WTC11 (cell line): Measurements from ENCODE around the gene FOXD4L1. TPM values are rescaled to one million over a fixed set of nuclear protein-coding genes. Genes with fewer than 3 reads are reported as not detected.
"Not testable (repeated sequence)": the region's sequence is repeated elsewhere in the genome, so short reads cannot be mapped to it uniquely, and the experiment has no call there.

Experiments
- ATAC-seq: fragments of 200-7000 bp; cut with Tn5 transposase; 2 replicates; pipeline ENCODE4 v1.10.0; 2021; ENCODE audit warnings: mild to moderate bottlenecking, moderate library complexity
- CTCF ChIA-PET: fragments of 300-600 bp; sonication (Branson Sonifier 250); formaldehyde crosslinking; loops from one replicate; lab custom pipeline; 2021; ENCODE audit warnings: antibody characterized with exemption; lab: Charles Lee
- POLR2A ChIA-PET: fragments of 350-600 bp; sonication (Branson Sonifier 250); formaldehyde crosslinking; loops from one replicate; lab custom pipeline; 2021; ENCODE audit warnings: antibody characterized with exemption; lab: Charles Lee
- DNase-seq: peaks from one replicate; pipeline ENCODE4 v3.0.0; 2021; ENCODE audit warnings: low spot score
- H3K27ac Mint-ChIP-seq: 2 replicates; pipeline ENCODE4 v1.8.0; 2021; ENCODE audit warnings: mixed read lengths
- H3K27me3 Mint-ChIP-seq: 2 replicates; pipeline ENCODE4 v1.8.0; 2021; ENCODE audit warnings: low read depth, mild to moderate bottlenecking, moderate library complexity, mixed read lengths
- H3K36me3 Mint-ChIP-seq: 2 replicates; pipeline ENCODE4 v1.8.0; 2021; ENCODE audit warnings: mixed read lengths
- H3K4me1 Mint-ChIP-seq: 2 replicates; pipeline ENCODE4 v1.8.0; 2022; ENCODE audit warnings: mixed read lengths
- H3K4me3 Mint-ChIP-seq: 2 replicates; pipeline ENCODE4 v1.8.0; 2021; ENCODE audit warnings: mild to moderate bottlenecking, moderate library complexity, mixed read lengths
- H3K9me3 Mint-ChIP-seq: 2 replicates; pipeline ENCODE4 v1.8.0; 2021; ENCODE audit warnings: mixed read lengths
- ZNF423 ChIP-seq: fragments of 250-450 bp; sonication (Bioruptor Pico); IDR thresholded peaks from 2 replicates; pipeline ENCODE4 v2.1.2; 2022; ENCODE audit warnings: mild to moderate bottlenecking, moderate library complexity
- total RNA-seq: library from RNA; stranded (reverse); gene quantifications from 3 replicates; pipeline ENCODE4 v1.2.3, GENCODE V29; 2021

Gene FOXD4L1
- total RNA-seq, 1 experiment from 2014 or later: 0.09 TPM

DNA sequence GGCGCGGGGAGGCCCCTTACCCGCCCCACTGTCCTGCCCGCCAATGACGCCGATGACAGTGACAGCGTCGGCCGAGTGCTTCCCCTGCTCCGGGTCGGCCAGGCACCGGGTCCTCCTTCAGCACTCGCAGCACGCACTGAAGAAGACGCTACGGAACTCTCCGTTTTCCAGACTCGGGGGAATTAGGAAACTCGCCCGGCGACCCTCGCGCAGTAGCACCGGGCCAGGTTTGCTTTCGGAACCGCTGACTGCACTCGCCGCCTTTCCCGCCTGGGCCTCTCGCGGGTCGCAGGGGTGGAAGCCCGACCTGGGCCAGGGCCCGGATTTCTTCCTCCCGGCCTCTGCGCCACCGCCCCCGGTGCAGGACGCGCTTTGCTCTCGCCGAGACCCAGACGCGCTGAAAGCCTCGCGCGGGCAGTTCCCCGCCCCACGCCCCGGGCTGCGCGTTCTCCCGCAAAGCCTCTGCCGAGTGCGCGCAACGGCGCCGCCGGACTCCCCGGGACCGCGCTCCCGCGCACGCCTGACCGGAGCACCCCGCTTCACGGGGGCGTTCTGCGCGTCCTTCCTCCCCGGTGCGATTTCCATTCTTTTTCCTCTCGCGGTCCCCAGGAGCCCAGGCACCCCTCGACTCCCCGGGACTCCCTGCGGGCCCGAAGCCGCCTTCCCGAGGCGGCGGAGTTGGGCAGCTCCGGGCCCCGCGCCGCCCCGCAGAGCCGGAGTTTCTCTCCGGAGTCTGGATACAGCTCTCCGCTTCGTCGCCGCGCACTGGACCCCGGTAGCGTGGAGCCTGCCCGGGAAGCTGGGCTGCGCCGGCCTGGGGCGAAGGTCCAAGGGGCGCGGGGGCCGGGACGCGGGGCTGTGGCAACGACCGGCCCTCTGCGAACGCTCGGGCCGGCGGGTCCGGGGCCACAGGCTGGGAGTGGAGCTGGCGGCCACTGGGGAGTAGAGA is 4.9 kb downstream of the FOXD4L1 start:
- H3K36me3 Mint-ChIP-seq, H3K9me3 Mint-ChIP-seq, CTCF ChIA-PET, POLR2A ChIA-PET, H3K4me1 Mint-ChIP-seq, H3K27ac Mint-ChIP-seq: not testable (repeated sequence)
- ATAC-seq (peak; percentile 77), DNase-seq (peak; percentile 38)
- peaks cover 90% of the 10 kb centered on the region for H3K27me3 Mint-ChIP-seq
- TF ChIP-seq ZNF423: 0 out of 2 replicates have a peak, but pooled peaks have one; percentile 12
- H3K4me3 Mint-ChIP-seq: peak overlapping the region; percentile 54

GRCh38 chr2:113504081-113504480 is 5.6 kb downstream of the FOXD4L1 start:
- H3K36me3 Mint-ChIP-seq, H3K9me3 Mint-ChIP-seq, POLR2A ChIA-PET, DNase-seq, H3K27ac Mint-ChIP-seq, CTCF ChIA-PET, H3K4me1 Mint-ChIP-seq: not testable (repeated sequence)
- 0 out of 2 replicates have a peak, but pooled peaks have one; percentile 6 for ATAC-seq
- peaks cover 90% of the 10 kb centered on the region for H3K27me3 Mint-ChIP-seq
- H3K4me3 Mint-ChIP-seq: peak overlapping the region; percentile 6; the same call in 1 of the 2 replicates

DNA sequence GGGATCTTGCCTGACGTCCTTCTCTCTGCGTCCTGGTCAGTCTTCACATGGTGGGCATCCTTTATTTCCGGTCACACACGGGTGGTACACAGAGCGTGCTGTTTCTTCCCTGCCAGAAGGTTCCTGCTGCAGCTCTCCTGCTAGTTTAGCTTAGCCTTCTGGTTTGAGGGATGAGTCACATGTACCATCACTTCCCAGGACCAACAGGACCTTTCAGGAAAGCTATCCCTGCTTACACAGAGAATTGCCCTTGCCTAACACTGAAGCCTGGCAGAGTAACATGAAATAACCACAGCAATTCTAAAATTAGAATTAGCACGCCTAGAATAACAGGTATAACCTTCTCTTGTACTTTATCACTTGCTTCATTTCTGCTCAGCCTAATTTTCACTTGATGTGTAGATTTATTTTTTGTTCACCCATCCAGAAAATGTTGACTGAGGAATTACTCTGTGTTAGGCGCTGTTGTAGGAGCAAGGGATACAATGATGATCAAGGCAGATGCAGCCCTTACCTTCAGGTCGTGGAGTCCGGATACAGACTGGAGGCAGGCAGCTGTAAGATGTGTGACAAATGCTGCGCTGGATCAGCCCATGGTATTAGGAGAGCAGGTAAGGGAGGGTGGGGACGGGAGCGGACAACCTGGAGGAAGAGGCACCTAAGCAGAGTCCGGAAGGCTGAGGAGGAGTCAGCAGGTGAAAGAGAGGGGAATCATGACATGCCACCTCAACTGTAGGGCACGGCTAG is 9.1 kb downstream of the FOXD4L1 start:
- H3K4me1 Mint-ChIP-seq, H3K36me3 Mint-ChIP-seq, H3K4me3 Mint-ChIP-seq, DNase-seq, H3K27ac Mint-ChIP-seq, POLR2A ChIA-PET, CTCF ChIA-PET, H3K9me3 Mint-ChIP-seq: not testable (repeated sequence)
- ATAC-seq: peak; percentile 40
- H3K27me3 Mint-ChIP-seq: peaks cover 80% of the 10 kb centered on the region

DNA sequence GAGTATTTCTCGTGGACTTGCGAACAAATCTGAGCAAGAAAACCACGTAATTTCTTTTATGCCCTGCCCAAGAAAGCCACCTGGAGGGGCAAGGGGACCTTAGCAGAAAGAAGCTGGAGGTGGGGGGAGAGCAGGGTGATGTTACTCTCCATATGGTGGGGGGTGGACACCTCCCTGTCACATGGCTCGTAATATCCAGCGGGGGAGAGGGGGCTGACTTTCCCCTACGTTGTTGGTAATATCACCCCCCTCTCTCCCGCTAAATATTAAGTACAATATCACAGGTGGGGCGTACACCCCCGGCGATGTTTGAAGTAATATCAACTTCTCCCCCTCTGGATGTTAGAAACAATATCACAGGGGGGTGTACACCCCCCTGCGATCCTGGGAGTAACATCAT is 9.7 kb downstream of the FOXD4L1 start:
- H3K36me3 Mint-ChIP-seq, H3K4me1 Mint-ChIP-seq, H3K27ac Mint-ChIP-seq, DNase-seq, H3K4me3 Mint-ChIP-seq, POLR2A ChIA-PET, H3K9me3 Mint-ChIP-seq, ATAC-seq, CTCF ChIA-PET: not testable (repeated sequence)
- peaks cover 74% of the 10 kb centered on the region for H3K27me3 Mint-ChIP-seq

- ATAC-seq, POLR2A ChIA-PET, H3K27ac Mint-ChIP-seq, DNase-seq, H3K9me3 Mint-ChIP-seq, H3K36me3 Mint-ChIP-seq, H3K4me1 Mint-ChIP-seq, CTCF ChIA-PET, H3K4me3 Mint-ChIP-seq: not testable (repeated sequence)
- peaks cover 71% of the 10 kb centered on the region for H3K27me3 Mint-ChIP-seq
Observed at GRCh38 chr2:113510913-113511312, 12.4 kb downstream of the FOXD4L1 start.

DNA sequence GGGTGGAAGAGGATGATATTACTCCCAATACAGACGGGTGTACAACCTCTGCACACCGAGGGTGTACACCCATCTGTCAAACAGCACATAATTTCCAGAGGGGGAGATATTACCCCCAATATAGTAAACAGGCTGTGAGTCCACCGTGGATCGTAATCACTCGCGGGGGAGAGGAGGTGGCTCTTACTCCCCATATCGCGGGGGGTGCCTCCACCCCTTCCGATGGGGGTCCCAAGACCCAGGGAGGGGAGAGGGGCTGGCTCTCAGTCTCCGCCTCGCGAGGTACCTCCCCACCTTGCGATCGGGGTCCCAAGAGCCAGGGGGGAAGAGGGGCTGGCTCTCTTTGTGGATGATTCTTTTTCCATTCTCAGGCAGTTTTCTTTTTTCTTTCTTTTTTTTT is 13.4 kb downstream of the FOXD4L1 start:
- H3K9me3 Mint-ChIP-seq, H3K36me3 Mint-ChIP-seq, ATAC-seq, DNase-seq, POLR2A ChIA-PET, CTCF ChIA-PET, H3K27ac Mint-ChIP-seq, H3K4me1 Mint-ChIP-seq, H3K4me3 Mint-ChIP-seq: not testable (repeated sequence)
- peaks cover 71% of the 10 kb centered on the region for H3K27me3 Mint-ChIP-seq

DNA sequence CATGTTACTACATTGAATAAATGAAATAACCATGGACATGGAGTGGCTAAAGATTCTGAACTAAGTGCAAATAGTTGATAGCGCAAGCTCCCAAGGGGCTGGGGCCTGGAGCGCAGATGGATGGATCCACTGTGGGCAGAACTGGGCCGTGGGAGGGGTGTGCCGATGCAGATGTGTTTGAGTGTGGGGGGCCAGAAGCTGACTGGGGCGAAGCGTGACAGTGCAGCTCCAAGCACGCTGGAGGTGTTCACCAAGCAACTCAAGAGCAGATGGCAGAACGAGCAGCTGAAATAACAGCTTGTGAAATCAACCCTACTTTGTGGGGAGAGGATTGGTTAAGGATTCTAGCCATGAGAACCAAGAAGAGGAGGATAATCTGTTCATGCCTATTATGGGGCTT is 17.0 kb downstream of the FOXD4L1 start:
- DNase-seq, H3K4me1 Mint-ChIP-seq, ATAC-seq, CTCF ChIA-PET, POLR2A ChIA-PET, H3K4me3 Mint-ChIP-seq, H3K27ac Mint-ChIP-seq, H3K9me3 Mint-ChIP-seq, H3K36me3 Mint-ChIP-seq: not testable (repeated sequence)
- peaks cover 44% of the 10 kb centered on the region for H3K27me3 Mint-ChIP-seq

DNA sequence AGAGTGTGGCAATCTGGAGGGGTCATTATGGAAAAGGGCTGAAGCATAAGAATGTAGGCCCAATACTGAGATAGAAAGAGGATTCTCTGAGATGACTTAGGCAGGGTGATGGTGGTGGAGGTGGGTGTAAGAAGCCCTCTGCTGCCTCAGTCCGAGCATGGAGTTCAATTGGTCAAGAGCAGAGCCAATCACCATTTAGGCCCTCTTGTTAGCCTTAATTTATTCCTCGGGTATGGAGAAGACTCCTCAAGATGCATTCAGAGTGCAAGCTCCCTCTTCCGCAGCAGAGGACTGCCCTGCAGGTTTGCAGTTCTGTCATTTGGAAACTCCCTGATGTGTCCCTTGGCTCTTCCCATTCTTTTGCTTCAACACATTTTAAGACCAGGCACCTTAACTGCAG is 17.5 kb downstream of the FOXD4L1 start:
- H3K4me1 Mint-ChIP-seq, DNase-seq, H3K27ac Mint-ChIP-seq, H3K4me3 Mint-ChIP-seq, H3K36me3 Mint-ChIP-seq, H3K9me3 Mint-ChIP-seq, CTCF ChIA-PET, POLR2A ChIA-PET, ATAC-seq: not testable (repeated sequence)
- H3K27me3 Mint-ChIP-seq: peaks cover 46% of the 10 kb centered on the region

- H3K4me1 Mint-ChIP-seq, H3K36me3 Mint-ChIP-seq, H3K4me3 Mint-ChIP-seq, H3K9me3 Mint-ChIP-seq, DNase-seq, ATAC-seq, POLR2A ChIA-PET, H3K27ac Mint-ChIP-seq, CTCF ChIA-PET: not testable (repeated sequence)
- H3K27me3 Mint-ChIP-seq: peaks cover 39% of the 10 kb centered on the region
Observed at GRCh38 chr2:113517025-113517424, 18.6 kb downstream of the FOXD4L1 start.

DNA sequence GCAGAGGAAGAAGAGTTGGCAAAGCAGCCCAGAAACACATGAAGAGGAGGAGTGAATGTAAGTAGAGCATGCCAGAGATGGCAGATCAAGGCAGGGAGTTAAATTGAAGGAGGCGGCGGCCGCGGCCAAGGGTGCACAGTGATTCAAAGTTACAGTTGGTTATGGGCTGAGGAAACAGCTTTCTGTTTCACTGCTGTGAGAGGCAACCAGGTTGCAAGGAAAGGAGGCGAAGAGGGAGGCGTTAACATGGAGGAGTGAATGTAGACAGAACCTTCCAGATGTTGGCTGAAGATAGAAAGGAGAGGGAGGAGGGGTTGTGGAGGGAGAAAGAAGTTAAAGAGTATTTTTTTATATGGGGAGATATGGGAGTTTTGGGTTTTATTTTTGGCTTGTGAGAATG is 22.4 kb downstream of the FOXD4L1 start:
- H3K27me3 Mint-ChIP-seq: peaks cover 15% of the 10 kb centered on the region
- H3K36me3 Mint-ChIP-seq, H3K27ac Mint-ChIP-seq, ATAC-seq, POLR2A ChIA-PET, H3K9me3 Mint-ChIP-seq, CTCF ChIA-PET, H3K4me3 Mint-ChIP-seq, DNase-seq, H3K4me1 Mint-ChIP-seq: not testable (repeated sequence)

DNA sequence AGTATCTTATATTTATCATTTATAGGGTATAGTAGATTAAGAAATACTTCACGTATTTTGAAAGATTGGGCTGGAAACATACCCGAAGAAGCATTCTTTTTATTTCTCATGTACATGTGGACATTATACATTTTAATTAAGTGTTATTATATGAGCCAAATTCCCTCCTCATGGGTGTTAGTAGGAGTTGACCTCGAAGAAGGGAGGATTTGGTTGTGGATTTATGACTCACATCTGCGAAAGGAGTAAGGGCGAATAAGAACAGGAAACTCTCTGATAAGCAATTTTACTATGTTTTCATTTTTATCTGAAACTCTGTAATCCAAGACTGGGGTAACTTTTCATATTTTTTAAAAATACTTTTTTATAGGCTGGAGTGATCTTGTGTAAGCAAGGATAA is 23.0 kb downstream of the FOXD4L1 start:
- ATAC-seq, DNase-seq, CTCF ChIA-PET, H3K4me1 Mint-ChIP-seq, H3K9me3 Mint-ChIP-seq, POLR2A ChIA-PET, H3K4me3 Mint-ChIP-seq, H3K36me3 Mint-ChIP-seq, H3K27ac Mint-ChIP-seq: not testable (repeated sequence)
- H3K27me3 Mint-ChIP-seq: peaks cover 10% of the 10 kb centered on the region

GRCh38 chr2:113524986-113525385 is 26.5 kb downstream of the FOXD4L1 start:
- H3K27me3 Mint-ChIP-seq: peaks cover 20% of the 10 kb centered on the region
- ATAC-seq, H3K9me3 Mint-ChIP-seq, CTCF ChIA-PET, H3K4me3 Mint-ChIP-seq, H3K27ac Mint-ChIP-seq, POLR2A ChIA-PET, DNase-seq, H3K4me1 Mint-ChIP-seq, H3K36me3 Mint-ChIP-seq: not testable (repeated sequence)
